HUES6 (cell line): Measurements from ENCODE around the gene UBA7.
"Not testable (repeated sequence)": the region's sequence is repeated elsewhere in the genome, so short reads cannot be mapped to it uniquely, and the experiment has no call there.

Experiments
- H3K27ac ChIP-seq: 2 replicates; pipeline ENCODE4 v1.7.0; 2013; ENCODE audit warnings: low read depth, mild to moderate bottlenecking, low read length, inconsistent platforms
- H3K27me3 ChIP-seq: 2 replicates; pipeline ENCODE4 v1.6.1; 2013; ENCODE audit warnings: low read length; ENCODE audit not compliant: control insufficient read depth, insufficient read depth
- H3K36me3 ChIP-seq: 2 replicates; pipeline ENCODE4 v1.6.1; 2013; ENCODE audit warnings: low read length; ENCODE audit not compliant: control insufficient read depth, insufficient read depth
- H3K4me1 ChIP-seq: 2 replicates; pipeline ENCODE4 v1.6.1; 2013; ENCODE audit warnings: low read length; ENCODE audit not compliant: control insufficient read depth, insufficient read depth
- H3K4me3 ChIP-seq: 2 replicates; pipeline ENCODE4 v1.5.1; 2013; ENCODE audit warnings: low read depth, low read length
- H3K9ac ChIP-seq: one replicate; pipeline ENCODE4 v1.6.1; 2013; ENCODE audit warnings: mild to moderate bottlenecking, low read length
- H3K9me3 ChIP-seq: 2 replicates; pipeline ENCODE4 v1.6.1; 2013; ENCODE audit warnings: low read depth, low read length; ENCODE audit not compliant: control insufficient read depth, insufficient read depth

The UBA7 gene

DNA sequence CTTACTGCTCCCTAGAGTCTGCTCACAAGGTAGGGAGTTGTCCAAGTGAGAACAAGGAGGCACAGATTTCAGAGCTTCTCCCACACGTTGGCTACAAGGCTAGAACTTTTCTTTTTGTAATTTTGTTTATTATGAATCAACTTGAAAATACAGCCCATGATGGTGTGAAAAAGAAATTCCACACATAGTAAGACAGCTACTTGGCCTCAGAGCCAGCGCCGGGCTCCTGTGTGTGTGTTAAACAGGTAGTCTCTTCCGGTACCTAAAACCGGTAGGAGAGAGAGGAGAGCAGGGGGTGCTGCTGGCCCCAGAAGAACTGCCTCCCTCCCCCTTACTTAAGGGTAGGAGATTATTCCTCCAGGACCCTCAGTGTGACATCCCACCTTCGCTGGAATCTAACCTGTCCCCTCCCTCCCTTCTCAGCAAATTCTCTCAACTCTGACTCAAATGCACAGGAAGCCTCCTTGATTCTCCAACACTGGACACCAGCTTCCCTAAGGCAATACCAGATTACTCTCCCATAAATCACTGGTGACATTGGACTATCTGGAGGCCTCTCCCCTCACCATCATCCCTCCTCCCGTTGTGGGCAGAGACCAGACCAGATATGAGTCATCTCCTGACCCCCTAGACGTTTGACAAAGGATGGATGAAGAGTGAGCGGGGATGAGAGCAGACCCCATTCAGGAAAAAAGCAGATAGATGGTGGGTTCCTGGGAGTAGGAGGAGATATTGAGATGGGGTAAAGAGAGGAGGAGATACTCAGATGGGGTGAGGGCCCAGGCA lies 22.9 kb downstream of the UBA7 start:
- Histone ChIP-seq H3K9ac (no peak overlapping the region), H3K27me3 (no peaks in the 10 kb centered on the region), H3K4me1 (peaks cover 10% of the 10 kb centered on the region), H3K36me3 (no peaks in the 10 kb centered on the region), H3K4me3 (no peak overlapping the region), H3K9me3 (no peaks in the 10 kb centered on the region), H3K27ac (no peak overlapping the region)

DNA sequence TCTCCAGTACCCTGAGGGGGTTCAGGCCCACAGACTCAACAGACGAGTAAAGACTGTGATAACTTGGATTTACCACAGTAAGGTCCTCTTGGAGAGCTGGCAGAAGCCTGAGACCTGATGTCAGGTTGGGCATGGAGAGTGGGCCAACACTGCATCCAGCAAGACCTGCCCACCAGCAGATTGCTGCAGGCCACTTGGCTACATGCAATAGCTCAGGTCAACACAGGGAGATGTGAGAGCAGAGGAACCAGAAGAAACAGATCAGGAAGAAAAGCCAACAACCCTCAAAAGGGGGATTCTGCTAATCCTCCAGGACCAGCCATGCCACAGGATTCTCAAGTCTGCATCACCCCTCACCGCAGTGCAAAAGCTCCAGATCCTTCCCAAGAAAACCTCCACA lies 25.7 kb downstream of the UBA7 start:
- Histone ChIP-seq H3K4me3 (no peak overlapping the region), H3K9me3 (no peaks in the 10 kb centered on the region), H3K27me3 (no peaks in the 10 kb centered on the region), H3K36me3 (0 out of 2 replicates have a peak, but pooled peaks cover 5% of the 10 kb centered on the region), H3K27ac (no peak overlapping the region), H3K9ac (no peak overlapping the region), H3K4me1 (peaks cover 10% of the 10 kb centered on the region)

DNA sequence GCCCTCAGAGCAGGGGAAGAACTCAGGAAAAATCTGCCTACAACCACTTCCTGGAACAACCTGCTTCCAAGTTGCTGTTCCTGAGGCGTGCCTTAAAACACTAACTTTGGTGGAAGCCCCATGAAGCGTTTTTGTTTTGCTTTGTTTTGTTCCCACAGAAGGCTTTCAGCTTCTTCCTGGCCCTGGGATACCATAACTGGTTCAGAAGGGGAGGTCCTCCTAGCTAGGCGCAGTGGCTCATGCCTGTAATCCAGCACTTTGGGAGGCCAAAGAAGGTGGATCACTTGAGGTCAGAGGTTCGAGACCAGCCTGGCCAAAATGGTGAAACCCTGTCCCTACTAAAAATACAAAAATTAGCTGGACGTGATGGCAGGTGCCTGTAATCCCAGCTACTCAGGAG lies 26.2 kb downstream of the UBA7 start:
- Histone ChIP-seq H3K4me3 (no peak overlapping the region), H3K4me1 (peaks cover 10% of the 10 kb centered on the region), H3K27me3 (no peaks in the 10 kb centered on the region), H3K36me3 (0 out of 2 replicates have a peak, but pooled peaks cover 5% of the 10 kb centered on the region), H3K9me3 (no peaks in the 10 kb centered on the region), H3K9ac (no peak overlapping the region), H3K27ac (no peak overlapping the region)

DNA sequence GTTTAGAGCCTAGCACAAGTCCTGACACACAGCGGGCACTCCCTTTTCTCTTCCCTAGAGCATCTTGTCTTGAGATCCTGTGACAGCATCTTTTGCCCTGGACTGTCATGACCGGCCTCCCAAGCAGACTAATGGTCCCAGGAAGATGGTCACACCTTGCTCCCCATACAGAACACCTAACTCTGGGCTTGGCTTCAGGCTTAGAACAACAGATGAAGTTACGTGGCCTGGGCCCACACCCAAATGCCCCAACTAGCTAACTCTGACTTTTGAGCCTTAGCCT lies 26.6 kb downstream of the UBA7 start:
- H3K27me3 ChIP-seq = no peaks in the 10 kb centered on the region
- no peaks in the 10 kb centered on the region for H3K9me3 ChIP-seq
- no peak overlapping the region for H3K9ac ChIP-seq
- H3K4me1 ChIP-seq = peaks cover 10% of the 10 kb centered on the region
- 0 out of 2 replicates have a peak, but pooled peaks cover 5% of the 10 kb centered on the region for H3K36me3 ChIP-seq
- peak overlapping the region; percentile 82 for H3K4me3 ChIP-seq
- H3K27ac ChIP-seq = no peak overlapping the region

DNA sequence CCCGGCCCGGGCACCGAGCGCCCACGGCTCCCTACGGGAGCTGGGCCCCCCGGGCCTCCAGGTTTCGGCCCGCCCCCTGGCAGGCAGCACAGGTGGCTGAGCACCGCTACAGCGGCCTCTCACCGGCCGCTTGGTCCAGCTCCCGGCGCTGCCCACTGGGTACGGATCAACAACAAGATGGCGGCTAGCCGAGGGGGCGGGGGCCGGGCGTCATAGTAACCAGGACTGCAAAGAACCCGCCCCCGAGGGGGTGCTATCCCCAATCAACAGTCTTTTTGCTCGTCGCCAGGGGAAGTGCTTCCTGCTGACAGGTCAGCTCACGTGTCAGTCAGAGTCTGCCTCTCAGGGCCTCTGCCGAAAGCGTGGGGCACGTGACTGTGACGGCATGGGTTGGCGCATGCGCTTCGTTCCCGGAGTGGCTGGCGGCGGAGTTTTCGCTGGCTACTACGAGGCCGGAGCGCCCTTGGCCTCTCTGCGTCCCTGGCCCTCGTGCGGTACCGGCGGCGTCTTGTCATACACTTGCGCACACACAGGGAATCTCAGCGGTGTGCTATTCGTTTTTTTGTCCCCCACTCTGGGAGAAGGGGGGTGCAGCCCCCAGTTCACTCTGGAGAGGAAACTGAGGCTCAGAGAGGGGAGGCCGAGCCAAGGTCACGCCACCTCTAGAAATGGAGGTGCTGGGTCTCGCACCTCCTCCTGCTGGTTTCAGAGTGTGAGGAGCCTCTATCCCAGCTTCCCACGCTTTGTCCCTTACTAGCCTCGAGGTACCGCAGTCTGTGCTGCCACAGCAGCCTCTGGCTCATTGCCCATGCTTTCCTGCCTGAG lies 27.2 kb downstream of the UBA7 start, which contains the start of gene IP6K1:
IP6K1 (minus strand) TSS at position 186 of the 825 bp plus-strand sequence. CDS start 38,502 bp downstream, outside the sequence.
- H3K27ac ChIP-seq = peak within 1 kb of the TSS; percentile 41; the same call in 1 of the 2 replicates
- H3K9ac ChIP-seq = peak within 1 kb of the TSS; percentile 74

DNA sequence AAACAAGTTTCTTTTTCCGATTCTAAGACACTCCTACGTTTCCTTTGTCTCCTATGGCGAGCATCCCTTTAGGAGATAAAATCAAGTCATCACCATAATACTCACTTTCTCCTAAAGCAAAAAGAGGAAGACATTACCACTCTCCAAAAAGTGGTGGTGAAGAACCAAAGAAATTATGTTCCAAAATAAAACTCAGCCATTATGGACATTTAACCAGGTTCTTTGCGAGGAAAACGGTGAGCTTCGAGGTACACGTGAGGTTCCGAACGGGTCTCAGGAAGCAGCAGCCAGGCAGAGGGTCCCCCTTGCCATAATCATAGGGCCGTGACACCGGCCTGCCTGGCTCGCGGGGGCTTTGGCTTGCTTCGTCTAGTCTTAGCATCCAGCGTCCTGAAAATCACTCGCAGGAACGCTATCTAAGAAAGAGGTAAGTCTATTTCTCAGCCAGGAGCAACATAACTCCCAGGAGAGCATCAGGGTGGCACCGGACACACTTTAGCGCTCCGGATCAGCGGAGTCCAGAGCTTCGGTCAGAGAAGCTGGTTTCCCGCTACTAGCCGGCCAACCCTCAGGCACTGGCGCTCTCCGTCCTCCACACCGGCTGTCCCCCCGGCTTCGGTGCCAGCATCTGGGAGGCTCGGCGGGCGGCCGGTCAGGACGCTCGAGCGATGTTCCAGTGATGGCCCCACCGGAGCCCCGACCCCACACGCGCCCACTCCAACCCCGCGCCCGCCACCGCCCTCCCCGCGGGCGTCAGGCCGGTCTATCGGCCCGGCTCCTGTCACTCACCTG lies 28.0 kb downstream of the UBA7 start:
- Histone ChIP-seq H3K36me3 (peaks cover 10% of the 10 kb centered on the region), H3K27ac (0 out of 2 replicates have a peak overlapping the region, but pooled peaks have one; percentile 2)

More for the DNA sequence above, 27.2 kb downstream of the UBA7 start, which contains the start of gene IP6K1:
- peak within 1 kb of the TSS; percentile 82 for H3K4me3 ChIP-seq
- H3K27me3 ChIP-seq = no peaks in the 10 kb centered on the region
- H3K9me3 ChIP-seq = no peaks in the 10 kb centered on the region
- peaks cover 10% of the 10 kb centered on the region for H3K4me1 ChIP-seq
- H3K36me3 ChIP-seq = peaks cover 6% of the 10 kb centered on the region

DNA sequence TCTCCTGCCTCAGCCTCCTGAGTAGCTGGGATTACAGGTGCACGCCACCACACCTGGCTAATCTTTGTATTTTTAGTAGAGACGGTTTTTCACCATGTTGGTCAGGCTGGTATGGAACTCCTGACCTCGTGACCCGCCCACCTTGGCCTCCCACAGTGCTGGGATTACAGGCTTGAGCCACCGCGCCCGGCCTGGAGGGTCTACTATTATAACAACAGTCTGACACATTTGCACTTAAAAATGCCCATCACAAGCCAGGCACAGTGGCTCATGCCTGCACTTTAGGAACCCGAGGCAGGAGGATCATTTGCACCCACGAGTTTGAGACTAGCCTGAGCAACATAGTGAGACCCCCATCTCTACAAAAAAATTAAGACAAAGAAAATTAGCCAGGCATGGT lies 31.5 kb downstream of the UBA7 start:
- H3K9ac ChIP-seq, H3K27me3 ChIP-seq, H3K9me3 ChIP-seq, H3K27ac ChIP-seq, H3K4me1 ChIP-seq, H3K4me3 ChIP-seq: not testable (repeated sequence)
- H3K36me3 ChIP-seq = peaks cover 17% of the 10 kb centered on the region

More for the DNA sequence above, 28.0 kb downstream of the UBA7 start:
- Histone ChIP-seq H3K27me3 (no peaks in the 10 kb centered on the region), H3K9me3 (no peaks in the 10 kb centered on the region), H3K9ac (peak overlapping the region; percentile 74), H3K4me3 (peak overlapping the region; percentile 82), H3K4me1 (peaks cover 10% of the 10 kb centered on the region)

DNA sequence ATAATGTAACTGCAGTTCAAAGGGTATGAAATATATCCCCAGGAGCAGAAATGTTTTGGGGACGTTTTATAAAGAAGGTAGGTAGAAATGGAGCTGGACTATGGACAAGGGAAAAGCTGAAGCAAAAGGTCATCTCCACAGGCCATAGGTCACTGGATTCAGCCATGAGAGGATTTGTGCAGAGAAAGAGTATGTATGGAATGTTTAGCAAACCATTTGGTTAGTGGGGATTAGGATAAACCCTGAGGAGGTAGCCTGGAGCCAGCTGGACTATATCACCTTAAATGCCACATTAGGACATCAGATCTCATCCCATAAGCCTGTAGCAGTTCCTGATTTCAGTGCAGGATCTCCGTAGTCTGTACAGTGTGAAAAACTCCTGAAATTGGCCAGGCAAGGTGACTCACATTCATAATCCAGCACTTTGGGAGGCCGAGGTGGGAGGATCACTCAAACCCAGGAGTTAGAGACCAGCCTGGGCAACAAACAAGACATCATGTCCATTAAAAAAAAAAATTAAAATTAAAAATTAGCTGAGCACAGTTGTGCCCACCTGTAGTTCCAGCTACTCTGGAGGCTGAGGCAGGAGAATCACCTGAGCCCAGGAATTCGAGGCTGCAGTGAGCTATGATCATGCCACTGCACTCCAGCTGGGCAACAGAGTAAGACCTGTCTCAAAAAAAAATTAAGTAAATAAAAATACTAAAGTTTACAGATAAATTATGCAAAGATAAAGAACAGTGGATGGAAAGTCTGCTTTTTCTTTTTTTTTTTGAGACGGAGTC lies 32.1 kb downstream of the UBA7 start:
- Histone ChIP-seq H3K27me3 (no peaks in the 10 kb centered on the region), H3K9ac (no peak overlapping the region), H3K4me1 (no peaks in the 10 kb centered on the region), H3K4me3 (no peak overlapping the region), H3K9me3 (no peaks in the 10 kb centered on the region), H3K36me3 (peaks cover 18% of the 10 kb centered on the region), H3K27ac (no peak overlapping the region)

DNA sequence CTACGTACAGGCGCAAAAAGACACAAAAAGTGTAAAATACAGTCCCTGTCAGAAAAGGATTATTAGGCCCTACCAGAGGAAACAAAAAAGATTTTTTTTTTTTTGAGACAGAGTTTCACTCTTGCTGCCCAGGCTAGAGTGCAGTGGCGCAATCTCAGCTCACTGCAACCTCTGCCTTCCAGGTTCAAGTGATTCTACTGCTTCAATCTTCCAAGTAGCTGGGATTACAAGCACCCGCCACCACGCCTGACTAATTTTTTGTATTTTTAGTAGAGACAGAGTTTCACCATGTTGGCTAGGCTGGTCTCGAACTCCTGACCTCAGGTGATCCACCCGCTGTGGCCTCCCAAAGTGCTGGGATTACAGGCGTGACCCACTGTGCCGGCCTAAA lies 32.8 kb downstream of the UBA7 start:
- H3K9me3 ChIP-seq, H3K9ac ChIP-seq, H3K27ac ChIP-seq, H3K4me1 ChIP-seq, H3K27me3 ChIP-seq, H3K4me3 ChIP-seq: not testable (repeated sequence)
- peaks cover 21% of the 10 kb centered on the region for H3K36me3 ChIP-seq
